HL-60/S4 (cell line): ENCODE results near the gene SYT12.
"Not testable (repeated sequence)": the region's sequence is repeated elsewhere in the genome, so short reads cannot be mapped to it uniquely, and the experiment has no call there.

Experiments used
- in situ Hi-C: fragments of 300-500 bp; cut with MboI; formaldehyde crosslinking; loops from 2 replicates; pipeline ENCODE4 v1.14.3; 2022; ENCODE audit warnings: low sequenced_read_pairs

Gene SYT12

GRCh38 chr11:67022961-67023956, at the start of gene SYT12:
Gene SYT12 (plus strand): TSS chr11:67023134. CDS start chr11:67030145, 7,011 bp downstream.
- in situ Hi-C loops, result no loop called here

- in situ Hi-C loops, result no loop called here
Measured at GRCh38 chr11:66973956-66974580, 48.9 kb upstream of the SYT12 start.

GRCh38 chr11:66974724-66975404, 48.1 kb upstream of the SYT12 start, which contains the start of gene C11orf86:
Gene C11orf86 (plus strand): TSS chr11:66975304. CDS start chr11:66975363, 59 bp downstream.
- in situ Hi-C loops, result no loop called here

- in situ Hi-C loops, result no loop called here
Measured at GRCh38 chr11:66975405-66976027, 47.4 kb upstream of the SYT12 start.

- in situ Hi-C loops, result no loop called here
Measured at GRCh38 chr11:66976028-66976467, 46.9 kb upstream of the SYT12 start.

GRCh38 chr11:66976925-66977324, 46.0 kb upstream of the SYT12 start:
- in situ Hi-C loops, result no loop called here

- in situ Hi-C loops, result no loop called here
Measured at GRCh38 chr11:66978229-66978628, 44.7 kb upstream of the SYT12 start.

GRCh38 chr11:66978717-66979116, 44.2 kb upstream of the SYT12 start:
- in situ Hi-C loops, result no loop called here

GRCh38 chr11:66979336-66979980, 43.5 kb upstream of the SYT12 start:
- in situ Hi-C loops, result no loop called here

GRCh38 chr11:66981976-66982578, 40.9 kb upstream of the SYT12 start:
- in situ Hi-C loops, result no loop called here

- in situ Hi-C loops, result no loop called here
Measured at GRCh38 chr11:66983275-66983924, 39.5 kb upstream of the SYT12 start.

- in situ Hi-C loops, result no loop called here
Measured at GRCh38 chr11:66985508-66986177, 37.3 kb upstream of the SYT12 start.

GRCh38 chr11:66986178-66986545, 36.8 kb upstream of the SYT12 start:
- in situ Hi-C loops, result no loop called here

- in situ Hi-C loops, result no loop called here
Measured at GRCh38 chr11:66987158-66987620, 35.7 kb upstream of the SYT12 start.

- in situ Hi-C loops, result no loop called here
Measured at GRCh38 chr11:66987924-66988637, 34.9 kb upstream of the SYT12 start.

GRCh38 chr11:66988741-66989140, 34.2 kb upstream of the SYT12 start:
- in situ Hi-C loops, result not testable (repeated sequence)

- in situ Hi-C loops, result not testable (repeated sequence)
Measured at GRCh38 chr11:66989360-66989759, 33.6 kb upstream of the SYT12 start.

- in situ Hi-C loops, result no loop called here
Measured at GRCh38 chr11:66992041-66992440, 30.9 kb upstream of the SYT12 start.
